CD4-positive, alpha-beta T cell treated with Interleukin-21 for 1 hour (primary cell): ENCODE measurements around the gene NPTX1.

Experiments used
- DNase-seq: peaks from one replicate; pipeline ENCODE4 v3.0.0-alpha.2; 2020

The NPTX1 gene

DNA sequence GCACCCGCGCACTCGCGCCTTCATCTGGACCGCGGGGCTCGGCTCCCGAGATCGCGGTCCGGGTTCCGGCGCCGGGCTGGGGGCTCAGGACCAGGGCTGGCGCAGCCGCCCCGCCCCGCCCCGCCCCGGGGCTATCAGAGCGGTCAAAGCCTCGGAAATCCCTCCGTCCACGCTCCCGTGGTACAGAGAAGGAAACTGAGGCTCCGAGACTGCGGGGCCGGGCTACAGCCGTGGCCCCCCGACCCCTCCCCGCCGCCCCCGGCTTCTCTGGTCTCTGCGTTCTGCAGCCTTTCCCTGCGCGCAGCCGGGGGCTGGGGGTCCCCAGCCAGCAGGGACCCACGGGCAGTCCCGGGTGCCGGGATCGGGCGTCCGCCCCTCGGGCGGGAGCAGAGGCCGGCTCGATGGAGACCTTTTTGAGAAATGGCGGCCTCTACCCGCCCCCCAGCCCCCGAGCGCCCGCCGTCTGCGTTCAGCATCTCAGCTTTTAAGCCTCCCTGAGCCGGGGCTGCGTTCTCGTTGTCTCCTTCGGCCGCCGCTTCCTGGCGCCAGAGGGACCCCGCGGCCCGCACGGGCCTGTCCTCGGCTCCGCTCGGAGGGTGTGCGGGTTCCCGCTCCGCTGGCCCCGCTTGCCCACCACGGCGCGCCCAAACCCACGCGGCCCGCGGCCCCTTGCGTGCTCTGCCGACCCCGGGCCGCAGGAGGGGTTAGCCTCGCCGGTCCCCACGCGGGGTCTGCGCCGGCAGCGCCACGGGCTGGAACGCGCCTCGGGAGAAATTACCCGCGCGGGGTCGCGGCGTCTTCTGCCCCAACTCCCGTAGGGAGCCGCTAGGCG lies 1.5 kb upstream of the NPTX1 start:
- DNase-seq = no peak

- DNase-seq = no peak
Measured at GRCh38 chr17:80476877-80477646, 655 bp upstream of the NPTX1 start.

DNA sequence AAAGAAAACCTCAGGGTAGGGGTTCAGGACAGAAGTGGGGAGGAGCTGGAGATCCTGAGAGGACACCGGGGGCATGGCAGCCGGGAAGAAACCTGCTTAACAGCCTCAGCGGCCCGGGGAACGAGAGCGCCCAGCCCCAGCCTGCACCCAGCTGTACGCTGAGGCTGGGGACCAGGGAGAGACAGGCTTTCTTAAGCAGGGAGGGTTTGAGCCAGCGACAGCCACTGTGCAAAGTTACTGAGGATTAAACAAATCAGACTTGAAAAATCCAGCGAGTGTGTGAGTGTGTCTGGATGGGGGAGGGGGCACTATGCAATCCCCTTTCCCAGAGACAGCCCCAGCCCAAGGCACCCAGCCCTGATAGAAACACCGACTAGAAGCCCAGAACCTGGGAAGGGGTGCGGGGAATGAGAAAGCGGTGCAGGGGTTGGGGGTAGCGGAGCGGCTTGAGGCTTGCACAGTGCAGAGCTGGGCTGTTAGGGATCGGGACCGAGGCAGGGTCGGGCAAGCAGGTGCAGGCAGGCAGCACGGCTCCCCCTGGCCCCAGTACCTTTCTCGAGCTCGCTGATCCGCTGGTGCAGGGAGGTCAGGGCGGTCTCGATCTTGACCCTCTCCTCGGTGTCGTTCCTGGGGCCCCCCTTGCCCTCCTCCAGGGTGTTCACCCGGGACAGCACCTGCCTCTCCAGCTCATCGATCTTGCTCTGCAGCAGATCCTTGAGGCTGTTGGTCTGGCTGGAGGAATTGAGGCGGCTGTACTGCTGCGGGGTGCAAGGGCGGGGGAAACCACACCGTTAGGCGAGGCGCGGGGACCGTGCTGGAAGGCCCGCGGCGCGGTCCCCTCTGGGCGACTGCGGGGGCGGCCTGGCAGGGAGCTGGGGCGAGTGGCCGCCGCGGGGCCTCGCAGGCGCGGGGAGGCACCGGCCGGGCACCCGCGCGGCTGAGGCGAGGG lies 1.2 kb downstream of the NPTX1 start:
- DNase-seq = no peak

DNA sequence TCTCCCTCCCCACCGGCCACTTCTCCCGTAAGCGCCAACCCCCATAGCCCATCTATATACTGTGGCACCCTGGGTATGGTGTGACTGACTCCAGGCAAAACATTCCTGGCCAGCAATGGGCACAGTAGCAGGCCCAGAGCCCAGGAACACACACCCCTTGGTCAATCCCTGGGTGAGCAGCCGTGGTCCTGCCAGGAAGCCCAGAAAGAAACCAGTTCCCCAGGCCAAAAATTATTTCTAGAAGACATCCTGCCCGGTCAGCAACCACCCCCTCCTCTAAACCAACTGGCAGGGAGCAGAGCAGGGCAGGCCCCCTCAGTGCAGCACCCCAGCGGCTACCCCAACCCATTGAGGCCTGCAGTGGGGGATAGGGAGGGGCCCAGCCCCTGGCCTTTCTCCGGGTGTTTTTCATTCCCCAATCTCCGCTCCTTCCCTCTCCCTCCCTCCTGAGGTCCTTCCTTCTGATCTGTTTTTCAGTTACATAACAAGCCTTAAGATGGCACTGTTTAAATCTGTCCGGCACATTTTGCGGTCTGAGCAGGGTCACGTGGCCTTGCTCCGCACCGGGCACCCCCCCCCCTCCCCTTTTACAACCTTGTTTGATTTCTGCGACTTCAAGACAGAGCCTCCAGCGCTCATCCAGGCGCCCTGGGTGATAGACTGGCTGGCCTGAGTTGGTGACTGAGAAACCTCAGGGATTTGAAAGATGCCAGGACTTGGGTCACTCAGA lies 2.0 kb downstream of the NPTX1 start:
- peak; percentile 38 for DNase-seq

- no peak for DNase-seq
Measured at GRCh38 chr17:80473701-80474100, 2.7 kb downstream of the NPTX1 start.

- no peak for DNase-seq
Measured at GRCh38 chr17:80472996-80473395, 3.4 kb downstream of the NPTX1 start.

DNA sequence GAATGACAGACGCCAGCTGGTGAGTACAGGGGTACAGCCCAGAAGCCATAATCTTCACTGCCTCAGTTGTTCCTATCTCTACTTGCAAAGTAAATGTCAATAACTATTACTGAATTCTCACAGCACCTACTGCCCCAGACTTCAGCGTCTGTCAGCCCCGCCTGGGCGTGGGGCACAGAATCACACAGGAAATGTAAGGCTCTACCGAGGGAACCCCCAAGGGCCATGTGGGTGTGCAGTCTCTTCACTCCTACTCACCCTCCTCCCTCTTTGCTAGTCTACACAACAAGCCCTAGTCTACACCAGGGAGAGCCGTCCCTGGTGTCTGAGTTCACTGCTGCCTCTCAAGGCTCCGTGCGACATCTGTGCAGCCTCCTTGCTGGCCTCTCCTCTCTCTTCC lies 4.5 kb downstream of the NPTX1 start:
- peak; percentile 46 for DNase-seq

DNA sequence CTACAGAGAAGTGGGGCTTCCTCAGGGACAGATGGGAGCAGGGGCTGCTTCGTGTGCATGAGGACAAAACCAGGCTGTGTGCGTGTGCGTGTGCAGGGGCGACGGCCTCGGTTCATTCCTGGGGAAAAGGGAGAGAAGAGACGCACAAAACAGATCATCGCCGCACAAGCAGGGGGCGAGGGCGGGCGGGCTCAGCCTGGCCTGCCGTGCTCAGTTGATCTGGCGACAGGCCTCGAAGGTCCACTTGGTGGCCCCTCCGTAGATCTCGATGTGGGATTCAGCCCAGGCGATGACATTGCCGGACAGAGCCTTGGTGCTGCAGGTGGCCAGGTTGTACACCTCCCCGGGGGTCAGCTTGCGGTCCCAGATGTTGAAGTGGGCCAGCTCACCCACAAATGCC lies 5.8 kb downstream of the NPTX1 start:
- DNase-seq = no peak

DNA sequence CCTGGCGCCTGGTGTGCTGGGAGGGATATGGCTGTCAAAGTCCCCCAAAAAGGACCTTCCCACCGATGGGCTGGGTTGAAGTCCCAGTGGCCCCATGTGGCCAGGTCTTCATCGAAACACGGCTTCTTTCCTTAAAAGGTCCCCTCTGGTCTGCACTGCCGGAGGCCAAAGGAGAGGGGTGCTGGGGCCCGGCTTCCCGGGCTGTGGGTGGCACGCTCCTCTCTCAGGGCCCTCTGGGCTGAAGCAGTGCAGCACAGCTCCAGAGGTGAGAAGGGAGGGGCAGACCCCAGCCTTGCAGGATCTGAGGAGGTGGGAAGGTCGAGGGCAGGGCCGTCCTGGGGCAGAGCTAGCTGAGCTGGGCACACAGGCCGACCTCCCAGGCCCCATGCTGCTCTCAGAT lies 6.7 kb downstream of the NPTX1 start:
- DNase-seq = no peak

GRCh38 chr17:80468781-80469493 lies 7.5 kb downstream of the NPTX1 start:
- DNase-seq = no peak

GRCh38 chr17:80468242-80468641 lies 8.2 kb downstream of the NPTX1 start:
- no peak for DNase-seq

DNA sequence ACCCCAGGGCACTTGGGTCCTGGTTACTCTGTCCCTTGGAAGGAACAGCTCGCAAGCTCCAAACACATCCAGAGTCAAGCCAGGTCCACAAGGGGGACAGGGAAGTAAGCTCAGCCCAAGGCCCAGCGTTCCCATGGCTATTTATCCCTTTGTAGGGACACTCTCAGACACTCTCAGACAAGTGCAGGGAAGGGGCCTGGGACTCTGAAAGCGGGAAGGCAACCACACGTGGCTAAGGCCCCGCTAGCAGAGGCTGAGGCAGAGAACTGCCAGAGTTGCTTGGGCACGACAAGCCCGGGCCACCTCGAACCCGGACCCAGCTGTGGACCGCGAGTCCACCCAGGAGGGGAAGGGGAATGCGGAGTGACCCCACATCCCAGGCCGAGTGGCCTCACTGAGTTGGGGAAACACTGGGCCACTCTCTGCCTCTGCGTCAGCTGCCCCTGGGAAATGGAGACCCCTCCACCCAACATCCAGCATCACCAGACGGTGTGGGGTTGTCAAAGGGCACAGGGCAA lies 10.2 kb downstream of the NPTX1 start:
- no peak for DNase-seq

DNA sequence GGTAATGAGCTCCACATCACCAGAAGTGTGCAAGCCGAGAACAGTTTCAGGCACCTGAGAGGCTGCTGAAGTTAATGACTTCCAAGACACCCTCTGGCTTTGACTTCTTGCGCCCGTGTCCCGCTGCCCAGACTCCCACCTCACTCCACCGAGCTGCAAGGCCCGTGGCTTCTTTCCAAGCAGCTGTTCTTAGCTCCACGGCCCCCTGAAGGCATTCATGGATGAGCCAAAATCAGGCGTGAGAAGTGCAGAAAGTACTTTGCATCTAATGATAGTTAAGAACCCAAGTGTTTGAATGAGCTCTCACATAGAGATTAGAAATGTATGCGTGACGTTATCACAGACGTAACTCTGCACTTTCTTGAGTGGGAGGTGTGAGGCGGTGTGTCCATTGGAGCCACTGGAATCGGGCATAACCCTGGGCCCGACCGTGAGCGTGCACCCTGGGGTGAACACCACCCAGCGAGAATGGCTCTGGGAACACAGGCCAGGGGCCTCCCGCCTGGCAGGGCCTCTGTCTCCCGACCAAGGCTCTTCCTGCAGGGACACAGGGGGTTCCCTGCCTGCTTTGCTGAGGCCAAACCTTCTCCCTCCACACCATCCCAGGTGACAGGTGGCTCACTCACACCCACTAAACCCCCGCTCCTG lies 11.0 kb downstream of the NPTX1 start:
- no peak for DNase-seq

DNA sequence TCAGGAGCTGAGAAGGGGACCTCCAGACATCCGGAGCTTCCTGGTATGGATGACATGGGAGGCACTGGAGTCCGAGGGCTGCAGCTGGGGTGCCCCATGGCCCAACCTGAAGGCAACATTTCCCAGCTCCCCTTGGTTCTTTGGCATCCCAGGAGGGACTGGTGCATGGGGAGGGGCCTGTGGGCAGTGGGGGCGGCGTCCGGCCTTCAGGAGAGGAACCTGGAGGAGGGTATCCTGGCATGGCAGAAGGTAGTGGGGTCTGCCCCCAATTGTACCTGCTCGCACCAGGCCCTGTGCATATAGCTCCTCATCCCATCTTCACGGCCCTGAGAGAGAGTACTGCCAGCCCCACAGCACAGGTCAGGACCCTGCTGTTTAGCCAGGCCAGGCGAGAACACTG lies 11.9 kb downstream of the NPTX1 start:
- no peak for DNase-seq

DNA sequence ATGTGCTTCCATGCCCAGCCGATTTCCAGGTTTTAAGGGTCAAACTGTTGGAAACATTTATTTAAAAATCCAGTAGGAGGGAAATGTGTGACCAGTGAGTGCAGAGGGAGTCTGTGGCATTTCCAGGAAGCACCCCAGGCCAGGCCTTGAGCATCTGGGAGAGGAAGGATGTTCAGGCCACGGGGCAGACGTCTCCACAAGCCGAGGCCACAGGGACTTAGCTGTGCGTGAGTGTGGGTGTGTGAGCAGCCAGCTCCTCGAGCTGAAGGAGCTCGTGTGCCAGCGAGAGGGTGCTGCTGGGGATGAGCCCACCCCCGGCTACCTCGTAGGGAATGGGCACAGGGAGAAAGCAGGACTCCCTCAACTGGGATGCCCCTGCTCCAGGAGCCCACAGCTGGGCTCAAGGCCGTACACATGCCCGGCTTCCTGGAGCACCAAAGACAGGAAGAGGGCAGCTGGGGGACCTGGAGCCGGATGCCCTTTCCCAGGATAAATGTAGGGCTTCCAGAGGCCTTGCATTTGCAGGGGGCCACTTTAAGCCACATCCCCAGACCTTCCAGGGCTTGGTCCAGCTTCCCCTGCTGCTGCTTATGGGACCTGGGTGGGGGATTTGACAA lies 12.5 kb downstream of the NPTX1 start:
- no peak for DNase-seq

GRCh38 chr17:80461528-80462160 lies 14.8 kb downstream of the NPTX1 start:
- DNase-seq = no peak

DNA sequence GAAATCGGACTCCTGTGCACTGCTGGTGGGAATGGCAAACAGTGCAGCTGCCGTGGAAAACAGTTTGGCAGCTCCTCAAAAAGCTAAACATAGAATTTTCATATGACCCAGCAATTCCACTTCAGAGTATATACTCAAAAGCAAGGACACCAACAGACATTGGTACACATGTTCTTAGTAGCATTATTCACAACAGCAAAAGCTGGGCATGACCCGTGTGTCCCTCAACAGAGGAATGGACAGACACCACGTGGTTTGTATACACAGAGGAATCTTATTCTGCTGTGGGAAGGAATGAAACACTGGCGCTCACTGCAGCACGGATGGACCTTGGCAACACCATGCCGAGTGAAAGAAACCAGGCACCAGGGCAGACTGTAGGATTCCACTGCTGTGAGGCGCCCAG lies 16.0 kb downstream of the NPTX1 start:
- no peak for DNase-seq

DNA sequence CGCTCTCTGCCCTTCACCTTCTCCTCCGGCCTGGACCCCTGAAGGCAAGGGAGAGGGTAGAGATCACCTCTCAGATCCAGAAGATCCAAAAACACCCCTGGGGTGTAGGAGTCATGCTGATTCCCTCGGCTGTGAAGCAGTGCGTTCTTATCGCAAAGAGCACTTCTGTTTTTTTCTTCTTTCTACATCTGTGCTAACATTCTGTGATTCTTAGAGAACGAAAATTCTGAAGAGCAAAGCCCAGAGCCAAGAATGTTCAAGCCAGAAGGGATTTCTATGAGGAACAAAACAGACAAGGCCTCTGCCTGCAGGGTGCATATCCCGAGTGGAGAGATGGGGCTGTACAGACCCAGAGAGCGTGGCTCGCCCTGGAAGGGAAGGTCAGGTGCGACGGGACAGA lies 17.2 kb downstream of the NPTX1 start:
- DNase-seq = no peak

- no peak for DNase-seq
Measured at GRCh38 chr17:80458016-80458415, 18.4 kb downstream of the NPTX1 start.

DNA sequence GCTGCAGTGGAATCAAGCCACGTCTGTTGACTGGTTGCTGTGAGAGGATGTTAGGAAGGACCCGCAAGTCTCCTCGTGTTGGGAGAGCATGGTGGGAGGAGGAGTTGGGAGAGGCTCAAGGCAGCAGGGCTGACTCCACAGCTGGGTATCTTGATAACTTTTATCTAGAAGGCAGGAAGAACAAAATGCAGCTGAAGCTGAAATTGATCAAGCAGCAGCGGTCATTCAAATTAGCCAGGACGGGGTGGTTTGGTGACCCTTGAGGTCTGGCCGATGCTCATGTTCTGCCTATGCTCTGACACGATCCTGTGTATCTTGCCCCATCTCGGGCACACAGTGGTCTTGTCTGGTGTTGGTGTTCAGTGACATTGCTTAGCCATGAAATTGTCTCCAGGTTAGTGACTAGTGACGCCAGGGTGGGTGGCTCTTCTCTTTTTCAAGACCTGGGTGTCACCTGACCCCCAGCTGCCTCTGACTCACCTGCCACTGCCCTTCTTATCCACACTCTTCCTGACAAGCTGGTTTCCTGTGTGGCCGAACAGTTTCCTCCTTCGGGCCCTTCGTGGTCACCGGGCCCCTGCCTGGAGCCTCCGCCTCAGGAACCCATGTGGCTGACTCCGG lies 19.1 kb downstream of the NPTX1 start:
- no peak for DNase-seq
